ENCODE results near the gene MFAP5. TPM values are rescaled to one million over a fixed set of nuclear protein-coding genes. Genes with fewer than 3 reads are reported as not detected.
"Not testable (repeated sequence)": the region's sequence is repeated elsewhere in the genome, so short reads cannot be mapped to it uniquely, and the experiment has no call there.

The MFAP5 gene
- total RNA-seq, 1 donor: 57.9 TPM

DNA sequence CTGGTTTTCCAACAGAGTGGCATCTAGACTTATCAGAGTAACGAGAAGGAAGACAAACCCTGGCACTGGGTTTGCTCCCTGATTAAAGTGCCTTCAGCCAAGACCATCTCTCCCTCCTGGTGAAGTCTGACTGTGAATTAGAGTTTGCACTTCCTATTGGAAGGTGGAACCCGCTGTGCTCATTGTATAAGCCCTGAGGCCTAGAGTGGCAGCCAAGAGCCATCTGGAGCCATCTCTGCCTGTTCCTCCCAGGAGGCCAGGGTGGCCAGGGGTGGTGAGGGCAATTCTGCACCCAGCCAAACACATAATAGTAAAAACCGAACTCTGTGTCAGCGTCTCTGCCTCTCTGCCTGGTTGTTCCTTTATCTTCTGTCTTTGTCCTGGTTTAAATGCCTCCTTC is 25.0 kb downstream of the MFAP5 start:
- H3K4me3 ChIP-seq (ENCODE audit: insufficient read depth, low read length): no peak overlapping the region
- TF ChIP-seq, protein P1, sequence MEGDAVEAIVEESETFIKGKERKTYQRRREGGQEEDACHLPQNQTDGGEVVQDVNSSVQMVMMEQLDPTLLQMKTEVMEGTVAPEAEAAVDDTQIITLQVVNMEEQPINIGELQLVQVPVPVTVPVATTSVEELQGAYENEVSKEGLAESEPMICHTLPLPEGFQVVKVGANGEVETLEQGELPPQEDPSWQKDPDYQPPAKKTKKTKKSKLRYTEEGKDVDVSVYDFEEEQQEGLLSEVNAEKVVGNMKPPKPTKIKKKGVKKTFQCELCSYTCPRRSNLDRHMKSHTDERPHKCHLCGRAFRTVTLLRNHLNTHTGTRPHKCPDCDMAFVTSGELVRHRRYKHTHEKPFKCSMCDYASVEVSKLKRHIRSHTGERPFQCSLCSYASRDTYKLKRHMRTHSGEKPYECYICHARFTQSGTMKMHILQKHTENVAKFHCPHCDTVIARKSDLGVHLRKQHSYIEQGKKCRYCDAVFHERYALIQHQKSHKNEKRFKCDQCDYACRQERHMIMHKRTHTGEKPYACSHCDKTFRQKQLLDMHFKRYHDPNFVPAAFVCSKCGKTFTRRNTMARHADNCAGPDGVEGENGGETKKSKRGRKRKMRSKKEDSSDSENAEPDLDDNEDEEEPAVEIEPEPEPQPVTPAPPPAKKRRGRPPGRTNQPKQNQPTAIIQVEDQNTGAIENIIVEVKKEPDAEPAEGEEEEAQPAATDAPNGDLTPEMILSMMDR (IDR thresholded peaks at IDR 0.05; ENCODE audit: extremely low read depth, low read depth, low read length): no peak
- no peak overlapping the region for H3K4me2 ChIP-seq (ENCODE audit: insufficient read depth, low read length)
- H3K9me3 ChIP-seq (ENCODE audit: low read depth, low read length): no peaks in the 10 kb centered on the region
- H2AFZ ChIP-seq (ENCODE audit: low read length): no peak overlapping the region
- H3K79me2 ChIP-seq (ENCODE audit: insufficient read depth, low read length): no peaks in the 10 kb centered on the region
- DNase-seq (ENCODE audit: insufficient read length, low spot score, missing footprints): no peak
- H4K20me1 ChIP-seq (ENCODE audit: insufficient read depth, low read length): no peaks in the 10 kb centered on the region
- H3K36me3 ChIP-seq (ENCODE audit: insufficient read depth, low read length): no peaks in the 10 kb centered on the region
- H3K27ac ChIP-seq (ENCODE audit: low read depth, low read length): no peak overlapping the region
- H3K4me1 ChIP-seq (ENCODE audit: insufficient read depth, low read length): no peaks in the 10 kb centered on the region
- H3K27me3 ChIP-seq (ENCODE audit: insufficient read depth, low read length): no peaks in the 10 kb centered on the region

DNA sequence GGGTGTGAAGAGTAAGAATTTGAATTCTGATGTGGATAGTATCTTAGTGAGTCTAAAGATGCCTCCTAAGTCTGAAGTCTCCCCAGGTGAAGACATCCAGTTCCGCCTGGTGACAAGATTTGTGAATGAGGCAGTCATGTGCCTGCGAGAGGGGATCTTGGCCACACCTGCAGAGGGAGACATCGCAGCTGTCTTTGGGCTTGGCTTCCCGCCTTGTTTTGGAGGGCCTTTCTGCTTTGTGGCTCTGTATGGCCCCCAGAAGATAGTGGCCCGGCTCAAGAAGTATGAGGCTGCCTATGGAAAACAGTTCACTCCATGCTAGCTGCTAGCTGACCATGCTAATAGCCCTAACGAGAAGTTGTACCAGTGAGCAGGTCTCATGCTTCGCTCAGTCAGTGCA is 25.4 kb downstream of the MFAP5 start:
- Histone ChIP-seq H3K4me3 (ENCODE audit: insufficient read depth, low read length) (no peak overlapping the region), H3K27me3 (ENCODE audit: insufficient read depth, low read length) (no peaks in the 10 kb centered on the region), H2AFZ (ENCODE audit: low read length) (no peak overlapping the region), H3K27ac (ENCODE audit: low read depth, low read length) (no peak overlapping the region), H3K36me3 (ENCODE audit: insufficient read depth, low read length) (no peaks in the 10 kb centered on the region), H3K4me2 (ENCODE audit: insufficient read depth, low read length) (no peak overlapping the region), H4K20me1 (ENCODE audit: insufficient read depth, low read length) (no peaks in the 10 kb centered on the region), H3K9me3 (ENCODE audit: low read depth, low read length) (no peaks in the 10 kb centered on the region), H3K79me2 (ENCODE audit: insufficient read depth, low read length) (no peaks in the 10 kb centered on the region), H3K4me1 (ENCODE audit: insufficient read depth, low read length) (no peaks in the 10 kb centered on the region)
- no peak for DNase-seq (ENCODE audit: insufficient read length, low spot score, missing footprints)
- TF ChIP-seq, protein P1 (IDR thresholded peaks at IDR 0.05; ENCODE audit: extremely low read depth, low read depth, low read length): no peak

DNA sequence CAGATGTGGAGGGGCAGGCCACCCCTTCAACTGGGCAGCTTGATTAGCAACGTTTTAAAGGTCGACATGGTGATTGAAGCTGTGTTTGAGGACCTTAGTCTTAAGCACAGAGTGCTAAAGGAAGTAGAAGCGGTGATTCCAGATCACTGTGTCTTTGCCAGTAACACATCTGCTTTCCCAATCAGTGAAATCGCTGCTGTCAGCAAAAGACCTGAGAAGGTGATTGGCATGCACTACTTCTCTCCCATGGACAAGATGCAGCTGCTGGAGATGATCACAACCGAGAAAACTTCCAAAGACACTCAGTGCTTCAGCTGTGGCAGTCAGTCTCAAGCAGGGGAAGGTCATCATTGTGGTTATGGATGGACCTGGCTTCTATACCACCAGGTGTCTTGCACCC is 26.0 kb downstream of the MFAP5 start:
- Histone ChIP-seq H3K4me3 (ENCODE audit: insufficient read depth, low read length) (no peak overlapping the region), H2AFZ (ENCODE audit: low read length) (no peak overlapping the region)
- no peak for DNase-seq (ENCODE audit: insufficient read length, low spot score, missing footprints)

DNA sequence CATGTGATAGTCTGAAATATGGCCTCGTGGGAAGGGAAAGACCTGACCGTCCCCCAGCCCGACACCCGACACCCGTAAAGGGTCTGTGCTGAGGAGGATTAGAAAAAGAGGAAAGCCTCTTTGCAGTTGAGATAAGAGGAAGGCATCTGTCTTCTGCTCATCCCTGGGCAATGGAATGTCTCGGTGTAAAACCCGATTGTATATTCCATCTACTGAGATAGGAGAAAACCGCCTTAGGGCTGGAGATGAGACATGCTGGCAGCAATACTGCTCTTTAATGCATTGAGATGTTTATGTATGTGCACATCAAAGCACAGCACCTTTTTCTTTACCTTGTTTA is 26.6 kb downstream of the MFAP5 start:
- H3K4me1 ChIP-seq (ENCODE audit: insufficient read depth, low read length); H3K4me3 ChIP-seq (ENCODE audit: insufficient read depth, low read length); H3K4me2 ChIP-seq (ENCODE audit: insufficient read depth, low read length); H3K27me3 ChIP-seq (ENCODE audit: insufficient read depth, low read length); H3K27ac ChIP-seq (ENCODE audit: low read depth, low read length); H3K36me3 ChIP-seq (ENCODE audit: insufficient read depth, low read length); DNase-seq (ENCODE audit: insufficient read length, low spot score, missing footprints); H3K9me3 ChIP-seq (ENCODE audit: low read depth, low read length); H3K79me2 ChIP-seq (ENCODE audit: insufficient read depth, low read length); H2AFZ ChIP-seq (ENCODE audit: low read length); H4K20me1 ChIP-seq (ENCODE audit: insufficient read depth, low read length): not testable (repeated sequence)

More for the DNA sequence above, 26.0 kb downstream of the MFAP5 start:
- no peaks in the 10 kb centered on the region for H3K36me3 ChIP-seq (ENCODE audit: insufficient read depth, low read length)
- no peaks in the 10 kb centered on the region for H4K20me1 ChIP-seq (ENCODE audit: insufficient read depth, low read length)
- H3K27ac ChIP-seq (ENCODE audit: low read depth, low read length): no peak overlapping the region
- H3K4me2 ChIP-seq (ENCODE audit: insufficient read depth, low read length): no peak overlapping the region
- no peaks in the 10 kb centered on the region for H3K79me2 ChIP-seq (ENCODE audit: insufficient read depth, low read length)
- TF ChIP-seq, protein P1 (IDR thresholded peaks at IDR 0.05; ENCODE audit: extremely low read depth, low read depth, low read length): no peak
- H3K4me1 ChIP-seq (ENCODE audit: insufficient read depth, low read length): no peaks in the 10 kb centered on the region
- no peaks in the 10 kb centered on the region for H3K9me3 ChIP-seq (ENCODE audit: low read depth, low read length)
- no peaks in the 10 kb centered on the region for H3K27me3 ChIP-seq (ENCODE audit: insufficient read depth, low read length)

DNA sequence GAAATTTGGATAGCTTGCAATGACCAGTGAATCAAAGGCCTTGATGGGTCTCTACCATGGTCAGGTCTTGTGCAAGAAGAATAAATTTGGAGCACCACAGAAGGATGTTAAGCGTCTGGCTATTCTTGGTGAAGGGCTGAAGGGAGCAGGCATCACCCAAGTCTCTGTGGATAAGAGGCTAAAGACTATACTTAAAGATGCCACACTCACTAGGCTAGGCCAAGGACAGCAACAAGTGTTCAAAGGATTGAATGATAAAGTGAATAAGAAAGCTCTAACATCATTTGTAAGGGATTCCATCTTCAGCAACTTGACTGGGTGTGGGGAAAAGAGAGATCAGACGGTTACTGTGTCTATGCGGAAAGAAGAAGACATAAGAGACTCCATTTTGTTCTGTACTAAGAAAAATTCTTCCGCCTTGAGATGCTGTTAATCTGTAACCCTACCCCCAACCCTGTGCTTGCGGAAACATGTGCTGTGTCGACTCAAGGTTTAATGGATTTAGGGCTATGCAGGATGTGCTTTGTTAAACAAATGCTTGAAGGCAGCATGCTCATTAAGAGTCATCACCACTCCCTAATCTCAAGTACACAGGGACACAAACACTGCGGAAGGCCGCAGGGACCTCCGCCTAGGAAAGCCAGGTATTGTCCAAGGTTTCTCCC is 27.2 kb downstream of the MFAP5 start:
- DNase-seq (ENCODE audit: insufficient read length, low spot score, missing footprints); H3K4me1 ChIP-seq (ENCODE audit: insufficient read depth, low read length); H3K36me3 ChIP-seq (ENCODE audit: insufficient read depth, low read length); H3K79me2 ChIP-seq (ENCODE audit: insufficient read depth, low read length); H2AFZ ChIP-seq (ENCODE audit: low read length); H3K9me3 ChIP-seq (ENCODE audit: low read depth, low read length); H3K4me3 ChIP-seq (ENCODE audit: insufficient read depth, low read length); H3K27me3 ChIP-seq (ENCODE audit: insufficient read depth, low read length); H3K4me2 ChIP-seq (ENCODE audit: insufficient read depth, low read length); H4K20me1 ChIP-seq (ENCODE audit: insufficient read depth, low read length); H3K27ac ChIP-seq (ENCODE audit: low read depth, low read length): not testable (repeated sequence)
